Activated naive CD4-positive, alpha-beta T cell treated with anti-CD3 and anti-CD28 coated beads, Interleukin-2, amount 50 U/mL, for 16 hours (primary cell): ENCODE results near the gene RLBP1.

Experiments used
- DNase-seq: peaks from one replicate; pipeline ENCODE4 v3.0.0-alpha.2; 2020

The RLBP1 gene

DNA sequence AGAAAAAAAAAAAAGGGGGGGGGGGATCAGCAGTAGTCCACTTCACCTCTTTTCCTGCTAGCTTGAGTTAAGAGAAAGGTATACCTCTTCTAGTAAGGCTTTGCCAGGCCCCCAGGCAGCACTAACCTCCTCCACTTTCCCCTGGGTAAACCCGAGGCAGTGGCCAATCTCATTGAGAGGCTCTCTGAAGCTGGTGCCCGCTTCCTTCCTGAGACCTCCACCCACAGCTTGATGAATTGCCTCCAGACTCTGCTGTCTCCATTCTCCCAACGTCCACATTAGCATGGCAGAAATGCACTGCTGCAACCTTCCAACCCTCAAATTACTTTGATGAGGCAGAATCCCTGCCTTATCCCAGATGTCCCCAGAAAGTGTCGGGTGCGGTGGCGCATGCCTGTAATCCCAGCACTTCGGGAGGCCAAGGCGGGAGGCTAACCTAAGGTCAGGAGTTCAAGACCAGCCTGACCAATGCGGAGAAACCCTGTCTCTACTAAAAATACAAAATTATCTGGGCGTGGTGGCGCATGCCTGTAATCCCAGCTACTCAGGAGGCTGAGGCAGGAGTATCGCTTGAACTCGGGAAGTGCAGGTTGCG lies 15.3 kb downstream of the RLBP1 start:
- no peak for DNase-seq

DNA sequence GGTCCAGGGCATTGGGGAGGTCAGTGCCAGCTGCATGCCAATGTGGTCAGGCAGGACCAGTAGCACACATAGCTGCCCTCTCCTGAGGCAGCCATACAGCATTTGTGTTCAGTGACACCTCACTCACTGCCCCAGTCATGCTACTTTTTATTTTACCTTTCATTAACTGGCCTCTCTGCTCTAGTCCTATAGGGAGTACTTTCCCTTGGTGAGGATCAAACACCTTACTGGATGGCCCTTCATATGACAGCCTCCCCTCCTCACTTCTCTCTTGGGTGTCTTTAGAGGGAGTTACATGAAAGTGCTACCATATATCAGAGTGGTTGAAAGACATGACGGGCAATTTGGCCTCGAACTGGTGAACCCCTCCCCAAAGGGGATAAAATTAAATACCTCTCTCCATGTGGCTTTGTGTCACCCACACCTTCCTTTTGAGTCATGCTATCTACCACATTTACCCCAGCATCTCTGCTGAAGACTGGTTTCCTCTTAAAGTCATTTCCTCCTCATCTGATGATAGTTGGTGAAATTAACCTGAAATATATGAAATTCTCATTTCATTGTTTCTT lies 17.6 kb downstream of the RLBP1 start:
- DNase-seq: no peak

DNA sequence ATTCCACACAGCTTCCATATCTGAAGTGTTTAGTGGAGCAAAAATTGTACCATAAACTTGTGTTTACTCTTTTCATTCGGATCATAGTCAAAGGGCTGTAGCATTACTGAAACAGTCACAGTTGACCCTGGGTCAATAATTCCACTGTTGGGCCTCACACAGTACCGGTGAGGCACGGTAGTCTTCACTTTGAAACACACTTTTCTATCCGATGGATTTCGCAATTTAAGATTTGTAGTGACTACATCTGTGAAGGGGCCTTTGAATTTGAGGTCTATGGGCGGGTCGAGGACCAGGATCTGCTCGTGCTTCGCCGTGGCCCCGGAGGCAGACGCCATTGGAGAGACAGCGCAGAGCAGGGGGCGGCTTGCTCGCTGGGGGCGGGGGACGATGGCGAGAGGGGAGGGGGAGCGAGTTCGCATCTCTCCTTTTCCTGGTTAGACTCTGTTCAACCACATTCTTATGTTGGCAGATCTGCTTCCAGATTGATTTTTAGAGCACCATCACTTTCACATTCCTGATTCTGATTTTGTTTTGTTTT lies 19.8 kb downstream of the RLBP1 start:
- no peak for DNase-seq

- no peak for DNase-seq
Measured at GRCh38 chr15:89200182-89200581, 21.2 kb downstream of the RLBP1 start.

DNA sequence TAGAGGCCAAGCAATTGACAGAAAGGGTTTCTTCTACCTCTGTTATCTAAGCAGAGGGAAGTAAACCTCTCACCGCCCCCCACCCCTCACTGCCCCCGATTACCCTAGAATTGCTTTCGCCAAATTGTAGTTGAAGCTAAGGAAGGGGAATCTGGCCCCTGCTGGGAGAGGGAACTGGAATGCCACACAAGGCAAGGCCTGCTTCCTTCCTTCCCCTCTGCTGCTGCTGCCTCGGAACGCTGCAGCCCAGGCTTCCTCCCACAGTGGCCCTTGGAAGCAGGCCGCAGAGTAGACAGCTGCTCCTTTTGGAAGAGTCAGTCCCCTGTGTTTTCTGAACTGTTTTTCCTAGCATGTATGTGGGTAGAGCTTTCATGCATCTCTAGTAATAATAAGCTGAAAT lies 21.6 kb downstream of the RLBP1 start:
- no peak for DNase-seq

- no peak for DNase-seq
Measured at GRCh38 chr15:89198934-89199333, 22.4 kb downstream of the RLBP1 start.

DNA sequence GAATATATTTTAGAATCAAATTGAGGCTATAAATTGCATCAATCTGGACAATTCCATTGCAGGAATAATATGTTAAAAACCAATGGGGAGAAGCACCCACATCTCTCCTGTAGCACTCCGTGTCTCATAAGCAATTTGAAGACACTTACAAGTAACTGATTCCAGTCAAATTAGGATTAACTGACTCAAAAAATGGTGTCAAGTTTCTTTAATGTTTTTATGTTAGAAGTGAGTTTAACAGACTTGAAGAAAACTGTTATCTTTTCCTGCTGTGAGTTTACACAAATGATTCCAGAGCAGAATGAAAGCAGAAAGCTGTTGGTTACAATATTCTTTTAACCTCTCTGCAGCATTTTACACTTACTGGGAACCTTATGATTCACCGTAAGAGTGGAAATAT lies 23.2 kb downstream of the RLBP1 start:
- DNase-seq: no peak

DNA sequence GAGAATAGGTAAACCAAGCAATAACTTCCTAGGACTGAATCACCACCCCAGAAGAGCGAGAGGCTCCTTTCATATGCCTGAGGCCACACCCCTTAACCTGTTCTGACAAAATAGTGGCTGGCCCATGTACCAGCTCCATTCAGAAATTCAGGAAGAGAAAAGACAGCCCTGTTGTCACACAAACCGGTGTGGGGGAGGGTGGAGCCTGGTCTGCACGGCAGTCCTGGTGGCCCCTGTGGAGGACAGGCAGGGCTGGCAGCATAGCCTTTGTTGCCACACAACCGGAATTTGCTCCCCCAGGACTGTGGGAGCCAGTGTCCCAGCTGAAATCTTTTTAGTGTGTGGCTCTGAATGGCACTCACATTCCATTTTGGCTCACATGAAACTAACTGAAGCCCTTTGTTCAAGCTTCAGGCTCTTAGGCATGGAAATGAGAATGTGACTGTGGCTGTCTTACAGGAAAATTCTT lies 23.8 kb downstream of the RLBP1 start:
- DNase-seq: no peak

DNA sequence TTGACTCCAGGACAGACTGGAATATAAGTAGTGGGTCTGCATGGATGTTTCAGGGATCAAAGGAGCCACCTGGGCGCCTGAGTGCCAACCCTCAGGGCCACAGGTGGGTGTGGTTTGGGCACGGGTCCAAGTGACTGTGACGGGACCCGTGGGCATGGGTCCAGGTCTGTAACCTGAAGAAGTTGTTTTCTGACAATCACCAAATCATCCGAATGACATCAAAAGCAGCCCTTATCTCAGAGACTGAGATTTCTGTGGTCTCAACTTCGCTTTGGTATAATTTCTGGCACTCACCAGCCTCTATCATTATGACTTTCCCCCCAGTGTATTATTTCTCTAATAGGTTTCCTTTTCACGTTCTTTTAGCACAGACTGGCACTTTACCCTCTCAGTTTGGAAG lies 24.4 kb downstream of the RLBP1 start:
- DNase-seq: peak; percentile 27

- DNase-seq: no peak
Measured at GRCh38 chr15:89196241-89196640, 25.1 kb downstream of the RLBP1 start.

DNA sequence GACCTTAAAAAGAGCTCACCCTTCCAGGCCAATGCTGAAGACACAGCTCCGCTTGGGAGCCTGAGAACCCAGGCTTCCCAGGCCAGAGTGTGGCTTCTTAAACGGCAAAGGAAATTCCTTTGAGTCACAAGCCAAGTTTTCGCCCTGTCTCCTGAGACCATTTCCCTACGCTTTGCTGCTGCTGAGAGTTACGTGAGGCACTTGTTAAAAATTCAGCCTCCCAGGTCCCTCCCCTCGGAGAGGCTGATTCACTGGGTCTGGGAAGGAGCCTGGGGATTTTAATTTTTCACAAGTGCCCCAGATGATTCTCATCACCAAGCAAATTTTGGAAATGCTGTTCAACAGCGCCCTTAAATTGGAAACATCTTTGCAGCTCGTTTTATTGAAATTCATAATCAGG lies 25.5 kb downstream of the RLBP1 start:
- DNase-seq: no peak

DNA sequence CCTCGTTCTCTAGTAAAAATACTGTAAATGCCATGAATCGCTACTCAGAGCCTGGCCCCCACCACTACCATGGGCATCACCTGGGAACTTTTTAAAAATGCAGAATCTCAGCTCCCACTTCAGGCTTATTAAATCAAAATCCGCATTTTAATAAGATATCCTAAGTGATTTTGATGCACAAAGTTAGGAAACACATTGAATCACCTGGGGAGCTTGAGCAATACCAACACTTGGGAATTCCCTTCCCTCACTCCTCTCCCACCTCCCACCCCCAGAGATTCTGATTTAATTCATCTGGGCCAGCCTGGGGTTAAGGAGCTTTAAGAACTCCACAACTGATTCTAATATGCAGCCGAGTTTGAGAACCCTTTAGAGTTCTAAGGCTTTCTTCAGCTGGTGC lies 26.8 kb downstream of the RLBP1 start:
- DNase-seq: no peak

DNA sequence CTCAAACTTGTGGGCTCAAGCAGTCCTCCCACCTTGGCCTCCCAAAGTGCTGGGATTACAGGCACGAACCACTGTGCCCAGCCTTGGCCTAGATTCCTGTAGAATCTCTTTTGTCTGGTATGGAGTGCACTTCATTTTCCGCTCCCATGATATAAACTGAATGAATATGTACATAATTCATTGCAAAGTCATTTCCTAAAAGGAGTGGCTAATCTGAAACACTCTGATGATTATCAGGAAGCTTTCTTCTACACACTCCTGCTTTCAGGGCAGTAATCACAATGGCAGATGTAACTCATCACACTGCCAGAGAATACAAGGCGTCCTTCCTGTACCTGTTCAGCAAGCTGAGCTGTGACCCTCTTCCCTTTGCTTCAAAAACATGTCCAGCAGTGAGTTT lies 28.6 kb downstream of the RLBP1 start:
- DNase-seq: no peak

GRCh38 chr15:89192136-89192535 lies 29.2 kb downstream of the RLBP1 start:
- DNase-seq: no peak

- DNase-seq: no peak
Measured at GRCh38 chr15:89187986-89188514, 33.3 kb downstream of the RLBP1 start.

DNA sequence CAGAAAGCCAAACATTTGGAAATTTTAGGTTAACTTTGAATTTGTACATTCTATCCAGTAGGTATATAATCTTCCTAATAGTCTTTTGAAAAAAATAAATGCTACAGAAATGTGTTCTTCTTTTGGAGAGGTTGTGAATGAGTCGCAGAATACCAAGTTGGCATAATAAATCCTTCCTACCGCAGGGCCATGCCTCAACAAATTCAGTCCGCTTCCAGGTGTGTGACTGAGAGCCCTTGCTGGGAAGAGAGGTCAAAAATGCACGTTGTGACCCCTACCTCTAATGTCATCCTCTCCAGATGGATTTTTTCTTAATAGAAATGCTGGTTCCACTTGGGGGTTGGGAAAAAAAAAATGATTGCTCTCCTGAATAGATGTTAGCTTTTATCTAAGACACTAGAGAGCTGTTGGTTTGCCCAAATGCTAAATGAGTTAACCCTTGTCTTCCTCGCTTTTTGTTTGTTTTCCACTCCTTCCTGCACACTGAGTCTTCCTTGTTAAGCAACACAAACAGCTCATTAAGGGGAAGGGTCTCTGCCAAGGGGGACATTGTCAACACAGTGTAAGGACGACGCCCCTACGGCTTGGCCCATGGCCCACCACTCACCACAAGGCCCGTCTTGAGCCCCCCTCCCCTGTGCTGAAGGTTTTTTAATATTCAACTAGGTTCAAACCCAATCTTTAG lies 33.9 kb downstream of the RLBP1 start:
- DNase-seq: no peak

DNA sequence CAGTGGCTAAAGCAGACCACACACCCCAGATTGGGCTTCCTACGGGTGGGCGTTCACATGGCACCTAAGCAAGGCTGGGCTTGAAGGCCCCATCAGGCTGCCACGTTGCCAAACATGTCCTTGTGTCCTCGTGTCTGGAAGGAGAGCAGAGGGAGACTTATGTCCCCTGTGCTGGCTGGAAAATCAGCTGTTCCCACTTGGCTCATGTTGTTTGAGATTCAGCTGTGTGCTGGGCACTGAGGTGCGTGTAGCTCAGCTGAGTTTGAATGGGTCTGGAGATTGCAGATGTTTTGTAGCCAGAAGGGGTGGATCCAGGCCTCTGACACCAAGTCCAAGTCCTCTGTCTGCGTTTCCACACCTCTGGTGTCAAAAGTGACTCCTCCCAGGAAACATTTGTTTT lies 34.6 kb downstream of the RLBP1 start:
- no peak for DNase-seq

- DNase-seq: no peak
Measured at GRCh38 chr15:89184886-89185526, 36.4 kb downstream of the RLBP1 start.

- DNase-seq: no peak
Measured at GRCh38 chr15:89184357-89184756, 37.0 kb downstream of the RLBP1 start.

DNA sequence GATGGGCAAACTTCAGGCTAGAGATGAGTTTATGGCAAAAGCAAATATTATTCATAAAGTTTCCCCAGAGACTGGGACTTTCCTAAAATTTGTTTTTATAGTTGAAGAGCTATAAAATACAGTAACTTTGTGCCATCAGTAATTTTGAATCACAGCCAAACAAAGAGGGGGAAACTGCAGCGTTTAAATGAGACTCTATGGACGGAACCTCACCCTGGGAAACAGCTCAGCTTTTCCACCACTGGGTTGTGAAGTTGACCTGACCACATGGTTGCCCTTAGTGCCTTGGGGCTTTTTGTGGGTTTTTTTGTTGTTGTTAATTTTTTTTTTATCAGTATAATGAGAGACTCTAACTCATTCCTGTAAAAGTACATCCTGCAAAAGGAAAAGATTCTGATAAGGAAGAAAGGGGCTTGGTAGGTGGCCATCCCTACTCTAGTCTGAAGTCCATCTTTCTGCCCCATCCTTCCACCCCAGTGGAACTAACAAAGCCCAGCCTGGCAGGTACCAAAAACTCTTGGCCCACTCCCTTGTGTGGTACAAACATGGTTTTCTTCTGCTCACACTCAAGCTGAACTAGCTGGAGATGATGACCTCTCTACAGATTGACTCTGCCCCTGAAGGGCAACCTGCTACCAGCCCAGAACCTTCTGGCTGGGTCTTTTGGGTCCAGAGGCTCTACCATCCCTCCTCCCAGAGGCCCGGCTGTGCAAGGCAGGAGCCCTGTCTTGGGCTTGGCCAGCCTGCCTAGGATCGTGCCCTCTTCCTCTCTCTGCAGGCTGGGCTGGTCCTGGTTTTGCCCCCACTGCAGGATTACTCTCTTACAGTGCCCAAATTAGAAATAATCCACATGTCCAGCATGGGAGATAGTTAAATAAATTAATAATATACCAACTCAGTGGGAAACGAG lies 41.2 kb downstream of the RLBP1 start:
- DNase-seq: peak; percentile 36

GRCh38 chr15:89178307-89178977 lies 42.9 kb downstream of the RLBP1 start:
- DNase-seq: no peak
